ENCODE results near the gene ITGB6.

The ITGB6 gene

DNA sequence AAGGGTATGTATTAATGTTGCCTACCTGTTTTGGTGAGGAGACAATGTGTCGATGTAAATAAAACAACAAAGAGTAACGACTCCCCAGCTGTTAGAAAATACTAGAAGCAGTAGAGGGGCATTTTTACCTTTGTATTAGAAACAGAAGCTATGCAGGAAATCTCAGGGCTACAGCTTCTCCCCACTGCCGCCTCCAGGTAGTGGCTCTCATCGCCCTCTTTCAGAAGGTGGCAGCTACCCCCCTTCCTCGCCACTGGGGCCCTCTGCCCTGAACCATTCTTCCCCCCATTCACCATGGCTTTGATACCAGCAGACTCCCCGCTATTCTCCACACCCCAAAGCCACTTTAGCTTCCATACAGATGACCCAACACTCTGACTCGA lies 144.4 kb downstream of the ITGB6 start:
- in situ Hi-C loops (cut with MboI; ENCODE audit: low sequenced_read_pairs), result no loop called here

DNA sequence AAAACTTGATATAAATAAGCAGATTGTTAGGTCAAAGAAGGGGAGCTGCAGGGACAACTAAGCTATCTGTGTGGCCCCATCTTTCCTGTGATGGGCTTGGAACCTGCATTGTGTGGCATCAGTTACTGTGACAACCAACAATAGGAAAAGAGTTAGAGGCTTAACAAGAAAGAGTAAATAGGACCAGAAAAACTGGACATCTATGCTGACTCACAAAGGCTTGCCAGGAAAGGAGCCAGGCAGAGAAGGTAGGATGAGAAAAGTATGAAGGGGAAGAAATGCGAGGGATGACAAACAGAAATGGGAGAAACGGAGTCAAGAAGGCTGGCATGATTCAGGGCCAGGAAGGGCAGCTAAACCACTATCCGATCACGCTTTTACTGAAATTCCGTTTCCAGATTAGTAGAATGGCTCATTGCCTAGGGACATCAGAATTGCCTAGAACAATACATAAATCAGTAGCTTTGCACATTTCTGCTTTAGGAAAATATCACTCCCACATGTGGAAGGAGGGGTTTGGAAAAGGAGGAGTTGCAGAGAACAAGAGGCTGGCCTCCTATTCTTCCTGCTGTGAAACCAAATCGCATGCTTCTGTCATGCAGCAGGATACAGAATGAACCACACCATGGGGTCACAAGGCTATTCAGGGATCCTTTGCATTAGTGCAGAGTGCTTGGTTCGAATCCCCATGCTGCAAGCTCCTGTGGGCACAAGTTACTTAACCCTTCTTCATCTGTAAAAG lies 144.9 kb downstream of the ITGB6 start:
- in situ Hi-C loops (cut with MboI; ENCODE audit: low sequenced_read_pairs), result no loop called here

DNA sequence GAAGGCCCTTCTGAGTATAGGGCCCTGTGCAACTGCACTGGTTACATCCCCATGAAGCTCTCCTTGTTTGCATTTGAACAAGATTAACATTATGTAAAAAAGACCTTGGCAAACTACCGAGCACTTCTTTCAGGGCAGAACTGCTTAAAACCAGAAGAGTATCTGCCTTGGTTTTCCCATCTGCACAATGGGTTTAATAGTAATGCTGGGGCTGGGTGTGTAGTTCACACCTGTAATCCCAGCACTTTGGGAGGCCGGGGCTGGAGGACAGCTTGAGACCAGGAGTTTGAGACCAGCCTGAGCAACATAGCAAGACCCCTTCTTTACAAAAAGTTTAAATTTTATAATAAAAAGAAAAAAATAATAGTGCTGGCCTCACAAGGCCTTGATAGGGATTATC lies 146.1 kb downstream of the ITGB6 start:
- in situ Hi-C loops (cut with MboI; ENCODE audit: low sequenced_read_pairs), result no loop called here

DNA sequence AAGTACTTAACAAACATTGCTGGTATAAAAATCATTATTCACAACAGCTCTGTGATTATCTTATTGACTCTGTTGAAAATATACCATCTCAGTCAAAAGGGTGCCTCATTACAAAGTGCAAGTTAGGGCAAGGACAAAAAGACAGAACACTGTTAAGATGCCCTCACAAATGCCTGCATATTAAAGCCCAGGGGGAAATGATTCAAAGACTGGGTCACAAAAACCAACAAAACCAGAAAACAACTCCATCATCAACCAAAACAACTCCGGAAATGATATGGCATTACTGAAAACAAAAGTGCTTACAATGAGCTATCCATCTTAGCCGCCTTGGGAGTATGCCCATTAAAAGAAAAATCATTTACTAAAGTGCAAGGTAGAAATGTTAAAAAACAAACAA lies 147.5 kb downstream of the ITGB6 start:
- in situ Hi-C loops (cut with MboI; ENCODE audit: low sequenced_read_pairs), result no loop called here

DNA sequence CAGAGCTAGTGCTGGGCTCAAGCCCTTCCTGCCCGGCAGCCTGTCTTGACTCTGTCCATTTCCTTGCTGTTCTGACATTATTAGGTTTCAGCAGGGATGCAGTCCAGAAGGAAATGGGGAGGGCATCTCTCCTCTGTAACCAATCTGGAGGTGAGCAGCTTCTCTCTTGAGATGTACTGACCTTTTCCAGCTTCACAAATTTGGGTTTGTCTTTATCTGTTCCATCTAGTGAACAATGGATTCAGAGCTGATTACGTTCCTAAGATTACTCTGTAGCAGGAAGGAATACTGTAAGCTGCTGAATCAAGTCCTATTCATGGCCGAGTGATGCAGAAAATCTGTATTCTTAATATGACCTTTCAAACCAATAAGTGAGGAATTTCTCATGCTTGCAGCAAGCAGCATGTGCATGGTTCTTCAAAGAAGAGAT lies 148.7 kb downstream of the ITGB6 start:
- in situ Hi-C loops (cut with MboI; ENCODE audit: low sequenced_read_pairs), result no loop called here

DNA sequence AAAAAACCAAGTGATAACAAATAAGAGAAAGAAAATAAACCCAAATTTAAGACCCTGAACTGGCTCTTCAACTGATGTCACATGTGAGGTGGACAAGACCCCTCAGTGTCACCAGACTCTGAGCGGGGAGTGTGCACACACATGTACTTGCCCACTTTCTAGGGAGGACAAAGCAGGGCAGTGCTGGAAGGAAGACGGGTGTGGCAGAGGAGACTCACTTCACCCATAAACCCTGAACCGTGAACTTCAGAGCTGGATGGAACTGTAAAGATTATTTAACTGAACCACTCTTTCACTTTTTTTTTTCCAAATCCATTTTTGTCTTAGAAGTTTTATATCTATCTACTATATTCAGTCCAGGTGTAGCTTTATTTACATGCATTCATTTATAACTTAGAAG lies 149.9 kb downstream of the ITGB6 start:
- in situ Hi-C loops (cut with MboI; ENCODE audit: low sequenced_read_pairs), result no loop called here
